NCI-H510A (cell line): ENCODE measurements around the gene SYT4.
"Not testable (repeated sequence)": the region's sequence is repeated elsewhere in the genome, so short reads cannot be mapped to it uniquely, and the experiment has no call there.

Experiments used
- DNase-seq: peaks from one replicate; lab custom pipeline; 2025; lab: John Stamatoyannopoulos, UW

Gene SYT4

GRCh38 chr18:43277164-43277600, at the start of gene SYT4:
Gene SYT4, minus strand, starts transcription at chr18:43277490. Its CDS starts 209 bp downstream, at chr18:43277281.
- DNase-seq = peak; percentile 89

GRCh38 chr18:43322132-43322531, 44.8 kb upstream of the SYT4 start:
- DNase-seq = no peak

GRCh38 chr18:43314941-43315340, 37.7 kb upstream of the SYT4 start:
- no peak for DNase-seq

- no peak for DNase-seq
Observed at GRCh38 chr18:43312891-43313290, 35.6 kb upstream of the SYT4 start.

- no peak for DNase-seq
Observed at GRCh38 chr18:43310239-43310638, 32.9 kb upstream of the SYT4 start.

GRCh38 chr18:43303376-43303775, 26.1 kb upstream of the SYT4 start:
- DNase-seq = no peak

GRCh38 chr18:43286187-43286586, 8.9 kb upstream of the SYT4 start:
- DNase-seq = not testable (repeated sequence)

GRCh38 chr18:43283299-43283698, 6.0 kb upstream of the SYT4 start:
- DNase-seq = no peak

GRCh38 chr18:43279015-43279744, 1.9 kb upstream of the SYT4 start:
- DNase-seq = peak; percentile 92

GRCh38 chr18:43278355-43278754, 1.1 kb upstream of the SYT4 start:
- DNase-seq = no peak

GRCh38 chr18:43276491-43276890, 799 bp downstream of the SYT4 start:
- DNase-seq = no peak

- no peak for DNase-seq
Observed at GRCh38 chr18:43275546-43275945, 1.7 kb downstream of the SYT4 start.

GRCh38 chr18:43274526-43274925, 2.8 kb downstream of the SYT4 start:
- DNase-seq = no peak

- DNase-seq = no peak
Observed at GRCh38 chr18:43271593-43272432, 5.5 kb downstream of the SYT4 start.

- no peak for DNase-seq
Observed at GRCh38 chr18:43267818-43268217, 9.5 kb downstream of the SYT4 start.

- DNase-seq = peak; percentile 12
Observed at GRCh38 chr18:43265465-43265864, 11.8 kb downstream of the SYT4 start.

GRCh38 chr18:43248610-43249249, 28.6 kb downstream of the SYT4 start:
- DNase-seq = no peak

GRCh38 chr18:43247944-43248343, 29.3 kb downstream of the SYT4 start:
- no peak for DNase-seq

- no peak for DNase-seq
Observed at GRCh38 chr18:43238429-43238828, 38.9 kb downstream of the SYT4 start.

GRCh38 chr18:43236921-43237320, 40.4 kb downstream of the SYT4 start:
- DNase-seq = no peak

GRCh38 chr18:43234889-43235288, 42.4 kb downstream of the SYT4 start:
- DNase-seq = no peak

GRCh38 chr18:43222501-43222900, 54.8 kb downstream of the SYT4 start:
- DNase-seq = no peak

- no peak for DNase-seq
Observed at GRCh38 chr18:43220691-43221090, 56.6 kb downstream of the SYT4 start.
